Natural killer cell (primary cell): ENCODE measurements around the gene INTS1. TPM values are rescaled to one million over a fixed set of nuclear protein-coding genes. Genes with fewer than 3 reads are reported as not detected.

Experiments
- ATAC-seq, 3 donors: fragments of 150-1000 bp in 2 of 3; fragments of 200-7000 bp in 1 of 3; cut with Tn5 transposase; 1 replicate in 1 of 3; 2 replicates in 2 of 3; pipeline ENCODE4 v1.10.0; 2021; ENCODE audit warnings: mild to moderate bottlenecking in 2 of 3, moderate library complexity in 2 of 3
- DNase-seq, 2 donors: peaks; one replicate each; pipeline versions ENCODE4 v3.0.0 to v3.0.0-alpha.2; 2013 to 2021; ENCODE audit warnings: mixed read lengths in 1 of 2
- H3K27ac ChIP-seq: one replicate; pipeline ENCODE4 v1.5.1; 2013; ENCODE audit warnings: mild to moderate bottlenecking, low read length
- H3K27me3 ChIP-seq: one replicate; pipeline ENCODE4 v1.6.1; 2013; ENCODE audit warnings: low read length; ENCODE audit not compliant: control insufficient read depth, insufficient read depth
- H3K36me3 ChIP-seq: one replicate; pipeline ENCODE4 v1.6.1; 2013; ENCODE audit warnings: low read length; ENCODE audit not compliant: control insufficient read depth, insufficient read depth
- H3K4me1 ChIP-seq: one replicate; pipeline ENCODE4 v1.6.1; 2013; ENCODE audit warnings: low read length; ENCODE audit not compliant: control insufficient read depth, insufficient read depth
- H3K4me3 ChIP-seq: one replicate; pipeline ENCODE4 v1.5.1; 2013; ENCODE audit warnings: low read length
- H3K9me3 ChIP-seq: one replicate; pipeline ENCODE4 v1.6.1; 2013; ENCODE audit warnings: low read length; ENCODE audit not compliant: control insufficient read depth, insufficient read depth
- H3K27ac Mint-ChIP-seq, 2 donors: one replicate each; pipeline ENCODE4 v1.8.0; 2022; ENCODE audit warnings: mild to moderate bottlenecking in 2 of 2, mixed read lengths in 2 of 2, moderate library complexity in 1 of 2
- H3K27me3 Mint-ChIP-seq, 2 donors: one replicate each; pipeline ENCODE4 v1.8.0; 2022; ENCODE audit warnings: low read depth in 2 of 2, mixed read lengths in 2 of 2
- H3K36me3 Mint-ChIP-seq: one replicate; pipeline ENCODE4 v1.8.0; 2022; ENCODE audit warnings: mixed read lengths
- H3K4me1 Mint-ChIP-seq, 2 donors: one replicate each; pipeline ENCODE4 v1.8.0; 2022; ENCODE audit warnings: mixed read lengths in 2 of 2
- H3K4me3 Mint-ChIP-seq: one replicate; pipeline ENCODE4 v1.8.0; 2022; ENCODE audit warnings: mild to moderate bottlenecking, moderate library complexity, mixed read lengths
- H3K9me3 Mint-ChIP-seq, 2 donors: one replicate each; pipeline ENCODE4 v1.8.0; 2022; ENCODE audit warnings: mixed read lengths in 2 of 2
- CTCF ChIP-seq: fragments of 200-600 bp; IDR thresholded peaks from one replicate; pipeline ENCODE4 v1.8.0; 2022; ENCODE audit warnings: antibody characterized with exemption
- WGBS: methylation state at CpG from one replicate; pipeline ENCODE4 v1.1.7; 2013; ENCODE audit warnings: missing lambda C conversion rate; ENCODE audit not compliant: insufficient coverage; 5-methylcytosine and 5-hydroxymethylcytosine counted together
- intact Hi-C: fragments of 100-400 bp; cut with micrococcal nuclease; formaldehyde crosslinking; loops from one replicate; pipeline ENCODE4 v1.14.2; 2022
- total RNA-seq, 4 donors: library from RNA; stranded (reverse); fragments of 120-200 nt in 1 of 4; gene quantifications; one replicate each; pipeline versions ENCODE4 v1.2.3 to v1.2.4, GENCODE V29; 2013 to 2022

INTS1 gene
- total RNA-seq, 3 donors from 2014 or later (not counting 1 experiment from before 2014, with no cell fraction given), result 92.7 to 115 (median 111) TPM

- intact Hi-C loops, result no loop called here
- Mint-ChIP-seq H3K36me3 (no peaks in the 10 kb centered on the region), H3K27me3 (no peaks in the 10 kb centered on the region), H3K4me3 (no peak overlapping the region), H3K9me3 (no peaks in the 10 kb centered on the region), H3K4me1 (peaks cover 0 to 19% of the 10 kb centered on the region in 2 donors), H3K27ac (no peak overlapping the region)
- ATAC-seq (no peak), DNase-seq (no peak)
- Histone ChIP-seq H3K4me3 (no peak overlapping the region), H3K27me3 (no peaks in the 10 kb centered on the region), H3K9me3 (no peaks in the 10 kb centered on the region), H3K4me1 (peaks cover 27% of the 10 kb centered on the region), H3K36me3 (no peaks in the 10 kb centered on the region), H3K27ac (no peak overlapping the region)
- WGBS, result 97% methylated on average over 13 of the region's 13 CpGs
- TF ChIP-seq CTCF, result no peak
Observed at GRCh38 chr7:1455955-1456354, 48.2 kb downstream of the INTS1 start.

- H3K4me3 ChIP-seq, result no peak overlapping the region
- Mint-ChIP-seq H3K27me3 (no peaks in the 10 kb centered on the region), H3K4me3 (no peak overlapping the region), H3K4me1 (peaks cover 0 to 14% of the 10 kb centered on the region in 2 donors), H3K9me3 (no peaks in the 10 kb centered on the region), H3K36me3 (no peaks in the 10 kb centered on the region), H3K27ac (no peak overlapping the region)
- no peak for ATAC-seq
- no peak for DNase-seq
- 87% methylated on average over 26 of the region's 26 CpGs for WGBS
- H3K27ac ChIP-seq, result no peak overlapping the region
- no peaks in the 10 kb centered on the region for H3K9me3 ChIP-seq
- intact Hi-C loops, result no loop called here
- peaks cover 22% of the 10 kb centered on the region for H3K4me1 ChIP-seq
- no peaks in the 10 kb centered on the region for H3K27me3 ChIP-seq
- TF ChIP-seq CTCF, result no peak
- H3K36me3 ChIP-seq, result no peaks in the 10 kb centered on the region
Observed at GRCh38 chr7:1455241-1455939, 48.8 kb downstream of the INTS1 start.

GRCh38 chr7:1454542-1454941 is 49.6 kb downstream of the INTS1 start:
- Mint-ChIP-seq H3K9me3 (no peaks in the 10 kb centered on the region), H3K27ac (no peak overlapping the region), H3K4me3 (no peak overlapping the region), H3K36me3 (no peaks in the 10 kb centered on the region), H3K4me1 (peaks cover 0 to 8% of the 10 kb centered on the region in 2 donors), H3K27me3 (no peaks in the 10 kb centered on the region)
- Histone ChIP-seq H3K27me3 (no peaks in the 10 kb centered on the region), H3K9me3 (no peaks in the 10 kb centered on the region), H3K4me1 (peaks cover 16% of the 10 kb centered on the region), H3K36me3 (no peaks in the 10 kb centered on the region), H3K27ac (no peak overlapping the region), H3K4me3 (no peak overlapping the region)
- WGBS, result 73% methylated on average over 14 of the region's 14 CpGs
- DNase-seq, result no peak
- intact Hi-C loops, result no loop called here
- no peak for TF ChIP-seq CTCF
- no peak for ATAC-seq

GRCh38 chr7:1452205-1452604 is 52.0 kb downstream of the INTS1 start:
- no peak overlapping the region for H3K4me3 Mint-ChIP-seq
- H3K36me3 ChIP-seq, result no peaks in the 10 kb centered on the region
- WGBS, result 87% methylated on average over 19 of the region's 19 CpGs
- TF ChIP-seq CTCF, result no peak
- H3K4me1 Mint-ChIP-seq, result no peaks in the 10 kb centered on the region
- DNase-seq (no peak), ATAC-seq (no peak)
- H3K4me3 ChIP-seq, result no peak overlapping the region
- H3K27ac Mint-ChIP-seq, result no peak overlapping the region
- intact Hi-C loops, result no loop called here
- no peaks in the 10 kb centered on the region for H3K9me3 Mint-ChIP-seq
- no peak overlapping the region for H3K27ac ChIP-seq
- no peaks in the 10 kb centered on the region for H3K4me1 ChIP-seq
- H3K36me3 Mint-ChIP-seq, result no peaks in the 10 kb centered on the region
- H3K27me3 ChIP-seq, result no peaks in the 10 kb centered on the region
- no peaks in the 10 kb centered on the region for H3K9me3 ChIP-seq
- H3K27me3 Mint-ChIP-seq, result no peaks in the 10 kb centered on the region
